B cell (primary cell): ENCODE results near the gene SHE. TPM values are rescaled to one million over a fixed set of nuclear protein-coding genes. Genes with fewer than 3 reads are reported as not detected.

Experiments used
- ATAC-seq: fragments of 200-7000 bp; cut with Tn5 transposase; one replicate; pipeline ENCODE4 v1.10.0; 2021; ENCODE audit warnings: low read depth, mild to moderate bottlenecking, moderate number of reproducible peaks, moderate library complexity
- CTCF ChIA-PET: fragments of 350-600 bp; sonication (Branson Sonifier 250); formaldehyde crosslinking; loops from one replicate; lab custom pipeline; 2021; ENCODE audit warnings: antibody characterized with exemption, inconsistent platforms; lab: Charles Lee
- POLR2A ChIA-PET: fragments of 350-600 bp; sonication (Branson Sonifier 250); formaldehyde crosslinking; loops from one replicate; lab custom pipeline; 2021; ENCODE audit warnings: antibody characterized with exemption; lab: Charles Lee
- DNase-seq: peaks from one replicate; pipeline ENCODE4 v3.0.0; 2013
- H2AFZ ChIP-seq: 2 replicates; pipeline ENCODE4 v1.6.1; 2012; ENCODE audit warnings: mild to moderate bottlenecking, low read depth, low read length; ENCODE audit not compliant: insufficient read depth, poor library complexity, severe bottlenecking
- H3K27ac ChIP-seq, 2 donors: 1 replicate in 1 of 2; 2 replicates in 1 of 2; pipeline ENCODE4 v1.5.1; 2012 to 2013; ENCODE audit warnings: low read length in 2 of 2, mild to moderate bottlenecking in 2 of 2, moderate library complexity in 1 of 2
- H3K27me3 ChIP-seq, 4 experiments: fragments of 200-600 bp in 1 of 4; sonication (generic) in 1 of 4; replicated peaks in 1 of 4; 1 replicate in 2 of 4; 2 replicates in 2 of 4; pipeline versions ENCODE4 v1.6.1 to v1.7.0; 2013 to 2016; ENCODE audit warnings: low read length in 3 of 4, mild to moderate bottlenecking in 2 of 4, mixed read lengths in 1 of 4, moderate library complexity in 1 of 4; ENCODE audit not compliant: insufficient read depth in 4 of 4, control insufficient read depth in 3 of 4; ENCODE audit errors: control extremely low read depth in 1 of 4
- H3K36me3 ChIP-seq, 2 experiments: replicated peaks in 1 of 2; 1 replicate in 1 of 2; 2 replicates in 1 of 2; pipeline versions ENCODE4 v1.6.1 to v1.7.1; 2013; ENCODE audit warnings: low read length in 1 of 2; ENCODE audit not compliant: insufficient read depth in 2 of 2, control insufficient read depth in 1 of 2; ENCODE audit errors: control extremely low read depth in 1 of 2, extremely low read depth in 1 of 2
- H3K4me1 ChIP-seq, 2 donors: fragments of 200-600 bp in 1 of 2; sonication (generic) in 1 of 2; 1 replicate in 1 of 2; 2 replicates in 1 of 2; pipeline versions ENCODE4 v1.5.1 to v1.6.1; 2013 to 2017; ENCODE audit warnings: low read length in 2 of 2; ENCODE audit not compliant: control insufficient read depth in 2 of 2, insufficient read depth in 2 of 2
- H3K4me2 ChIP-seq: replicated peaks from 2 replicates; pipeline ENCODE3; 2012; ENCODE audit warnings: mild to moderate bottlenecking, low read depth, low read length; ENCODE audit not compliant: poor library complexity, severe bottlenecking
- H3K4me3 ChIP-seq, 5 experiments: fragments of 200-600 bp in 1 of 5; sonication (generic) in 1 of 5; 1 replicate in 3 of 5; 2 replicates in 2 of 5; pipeline versions ENCODE4 v1.5.1 to v1.7.0; 2011 to 2016; ENCODE audit warnings: low read length in 4 of 5, mild to moderate bottlenecking in 4 of 5, low read depth in 2 of 5, control low read depth in 1 of 5, moderate library complexity in 1 of 5; ENCODE audit not compliant: insufficient read depth in 1 of 5; ENCODE audit errors: control extremely low read depth in 1 of 5, extremely low read depth in 1 of 5
- H3K79me2 ChIP-seq: fragments of 200-600 bp; sonication (generic); one replicate; pipeline ENCODE4 v1.6.0; 2016; ENCODE audit warnings: low read length; ENCODE audit not compliant: control insufficient read depth, insufficient read depth
- H3K9ac ChIP-seq: fragments of 200-600 bp; sonication (generic); 2 replicates; pipeline ENCODE4 v1.6.1; 2017; ENCODE audit warnings: mild to moderate bottlenecking, low read length, moderate library complexity
- H3K9me3 ChIP-seq, 3 donors: one replicate each; pipeline versions ENCODE4 v1.6.1 to v1.7.1; 2013; ENCODE audit warnings: low read length in 2 of 3; ENCODE audit not compliant: control insufficient read depth in 2 of 3, insufficient read depth in 1 of 3; ENCODE audit errors: control extremely low read depth in 1 of 3
- H4K20me1 ChIP-seq: 2 replicates; pipeline ENCODE4 v1.6.0; 2012; ENCODE audit warnings: mild to moderate bottlenecking, low read length; ENCODE audit not compliant: insufficient read depth, control insufficient read depth, poor library complexity, severe bottlenecking
- H3K27ac Mint-ChIP-seq: one replicate; pipeline ENCODE4 v1.8.0; 2021; ENCODE audit warnings: mixed read lengths
- H3K27me3 Mint-ChIP-seq: one replicate; pipeline ENCODE4 v1.8.0; 2021; ENCODE audit warnings: mixed read lengths
- H3K4me1 Mint-ChIP-seq: one replicate; pipeline ENCODE4 v1.8.0; 2021; ENCODE audit warnings: mixed read lengths
- H3K4me3 Mint-ChIP-seq: one replicate; pipeline ENCODE4 v1.8.0; 2021; ENCODE audit warnings: mixed read lengths
- H3K9me3 Mint-ChIP-seq: one replicate; pipeline ENCODE4 v1.8.0; 2022; ENCODE audit warnings: mixed read lengths; ENCODE audit not compliant: insufficient read depth
- CTCF ChIP-seq: fragments of 200-600 bp; IDR thresholded peaks from one replicate; pipeline ENCODE4 v1.8.0; 2022; ENCODE audit warnings: antibody characterized with exemption, mild to moderate bottlenecking
- EZH2 ChIP-seq: IDR thresholded peaks from 2 replicates; pipeline ENCODE4 v1.6.1; 2012; ENCODE audit warnings: borderline replicate concordance, low read depth, mild to moderate bottlenecking, moderate library complexity, low read length; ENCODE audit not compliant: insufficient read depth, poor library complexity, severe bottlenecking
- WGBS: methylation state at CpG from one replicate; pipeline ENCODE4 v1.1.5; 2013; ENCODE audit warnings: missing lambda C conversion rate; ENCODE audit not compliant: insufficient coverage; 5-methylcytosine and 5-hydroxymethylcytosine counted together
- intact Hi-C: fragments of 100-400 bp; cut with micrococcal nuclease; formaldehyde crosslinking; loops from one replicate; pipeline ENCODE4 v1.10.0; 2022
- polyA plus RNA-seq: library from polyadenylated mRNA; depleted of rRNA; stranded (reverse); fragments of >200 nt; gene quantifications from 2 replicates; pipeline ENCODE4 v1.2.3, GENCODE V29; 2012
- total RNA-seq, 2 donors: library from RNA; stranded (reverse); fragments of 120-200 nt in 1 of 2; gene quantifications; 1 replicate in 1 of 2; 2 replicates in 1 of 2; pipeline versions ENCODE4 v1.2.3 to v1.2.4, GENCODE V29; 2013 to 2022

Gene SHE
- total and polyA plus RNA-seq, 2 donors (not counting 1 experiment from before 2014, with no cell fraction given), result 0.01 TPM; not detected in 1

GRCh38 chr1:154436433-154436832 lies 65.8 kb downstream of the SHE start:
- DNase-seq, result no peak
- H3K27ac Mint-ChIP-seq, result no peak overlapping the region
- 94% methylated on average over 8 of the region's 9 CpGs for WGBS
- no peak overlapping the region for H3K4me3 Mint-ChIP-seq
- H3K4me2 ChIP-seq, result no peak overlapping the region
- no peaks in the 10 kb centered on the region for H3K27me3 Mint-ChIP-seq
- CTCF ChIA-PET, result interaction anchor here (0.6 kb wide), 1 partner anchor 330 kb away, joined by 3 read pairs; no protein-coding TSS in a partner anchor
- H3K36me3 ChIP-seq, result no peaks in the 10 kb centered on the region
- peaks cover 0 to 3% of the 10 kb centered on the region in 2 donors for H3K4me1 ChIP-seq
- no peaks in the 10 kb centered on the region for H4K20me1 ChIP-seq
- H3K4me1 Mint-ChIP-seq, result peaks cover 13% of the 10 kb centered on the region
- H3K9me3 ChIP-seq, result peaks cover 0 to 1% (median 0%) of the 10 kb centered on the region in 3 donors
- TF ChIP-seq CTCF (no peak), EZH2 (no peak)
- H3K9me3 Mint-ChIP-seq, result no peaks in the 10 kb centered on the region
- H3K79me2 ChIP-seq, result no peaks in the 10 kb centered on the region
- POLR2A ChIA-PET, result no interaction called here
- no peak overlapping the region for H3K4me3 ChIP-seq
- no peak overlapping the region for H3K9ac ChIP-seq
- intact Hi-C loops, result no loop called here
- no peak overlapping the region for H3K27ac ChIP-seq
- no peaks in the 10 kb centered on the region for H3K27me3 ChIP-seq
- ATAC-seq, result no peak
- H2AFZ ChIP-seq, result no peak overlapping the region

- Mint-ChIP-seq H3K4me1 (peaks cover 10% of the 10 kb centered on the region), H3K4me3 (no peak overlapping the region), H3K27ac (no peak overlapping the region), H3K27me3 (no peaks in the 10 kb centered on the region), H3K9me3 (no peaks in the 10 kb centered on the region)
- Histone ChIP-seq H3K9me3 (peaks cover 0 to 1% (median 0%) of the 10 kb centered on the region in 3 donors), H3K27me3 (no peaks in the 10 kb centered on the region), H3K4me2 (no peak overlapping the region), H3K27ac (no peak overlapping the region), H3K36me3 (no peaks in the 10 kb centered on the region), H2AFZ (no peak overlapping the region), H3K9ac (no peak overlapping the region), H3K4me1 (peaks cover 0 to 3% of the 10 kb centered on the region in 2 donors), H4K20me1 (no peaks in the 10 kb centered on the region), H3K4me3 (no peak overlapping the region), H3K79me2 (no peaks in the 10 kb centered on the region)
- CTCF ChIA-PET, result no interaction called here
- WGBS, result 96% methylated on average over 15 of the region's 15 CpGs
- intact Hi-C loops, result no loop called here
- ATAC-seq, result no peak
- no peak for DNase-seq
- no peak for TF ChIP-seq EZH2
- TF ChIP-seq CTCF, result no peak
- POLR2A ChIA-PET, result no interaction called here
Measured at GRCh38 chr1:154435599-154436200, 66.5 kb downstream of the SHE start.
